H9 (cell line): ENCODE results near the gene HES1. TPM values are rescaled to one million over a fixed set of nuclear protein-coding genes. Genes with fewer than 3 reads are reported as not detected.
A peak's percentile ranks its signal among the peaks of the same experiment; 100 is the strongest.

Experiments
- DNase-seq: peaks from one replicate; pipeline ENCODE4 v3.0.0-alpha.2; 2017
- H2AFZ ChIP-seq: one replicate; pipeline ENCODE4 v1.6.1; 2013; ENCODE audit warnings: mild to moderate bottlenecking, low read length, control low read depth, moderate library complexity
- H2AK5ac ChIP-seq: 2 replicates; pipeline ENCODE4 v1.6.1; 2013; ENCODE audit warnings: low read length, control low read depth, mixed read lengths; ENCODE audit not compliant: insufficient read length
- H2BK120ac ChIP-seq: one replicate; pipeline ENCODE4 v1.6.1; 2013; ENCODE audit warnings: low read depth, mild to moderate bottlenecking, low read length, control low read depth, inconsistent platforms; ENCODE audit not compliant: poor library complexity, severe bottlenecking
- H2BK12ac ChIP-seq: 2 replicates; pipeline ENCODE4 v1.6.1; 2013; ENCODE audit warnings: low read length, control low read depth, mixed read lengths, low read depth; ENCODE audit not compliant: insufficient read length
- H2BK15ac ChIP-seq: 2 replicates; pipeline ENCODE4 v1.6.1; 2013; ENCODE audit warnings: low read depth, low read length, control low read depth
- H2BK20ac ChIP-seq: one replicate; pipeline ENCODE4 v1.6.1; 2013; ENCODE audit warnings: low read depth, mild to moderate bottlenecking, low read length, control low read depth, inconsistent platforms; ENCODE audit not compliant: poor library complexity, severe bottlenecking
- H2BK5ac ChIP-seq: 2 replicates; pipeline ENCODE4 v1.6.1; 2013; ENCODE audit warnings: low read length, control low read depth, mixed read lengths; ENCODE audit not compliant: insufficient read length
- H3K14ac ChIP-seq: 2 replicates; pipeline ENCODE4 v1.6.1; 2013; ENCODE audit warnings: low read length, control low read depth; ENCODE audit not compliant: insufficient read depth
- H3K18ac ChIP-seq: 2 replicates; pipeline ENCODE4 v1.6.1; 2013; ENCODE audit warnings: low read depth, mild to moderate bottlenecking, mixed read lengths, low read length, control low read depth; ENCODE audit not compliant: insufficient read length
- H3K23ac ChIP-seq: 2 replicates; pipeline ENCODE4 v1.6.1; 2013; ENCODE audit warnings: low read length, control low read depth, mixed read lengths, low read depth; ENCODE audit not compliant: insufficient read length
- H3K23me2 ChIP-seq: 2 replicates; pipeline ENCODE4 v1.6.1; 2013; ENCODE audit warnings: low read depth, mild to moderate bottlenecking, mixed read lengths, low read length, control low read depth; ENCODE audit not compliant: insufficient read length, poor library complexity, severe bottlenecking
- H3K27ac ChIP-seq: 2 replicates; pipeline ENCODE4 v1.5.1; 2013; ENCODE audit warnings: low read length, control low read depth, mixed read lengths, low read depth; ENCODE audit not compliant: insufficient read length
- H3K27me3 ChIP-seq: 2 replicates; pipeline ENCODE4 v1.6.1; 2013; ENCODE audit warnings: low read length, control low read depth, inconsistent platforms; ENCODE audit not compliant: insufficient read depth
- H3K4ac ChIP-seq: 2 replicates; pipeline ENCODE4 v1.6.1; 2013; ENCODE audit warnings: low read depth, mild to moderate bottlenecking, control low read depth, inconsistent platforms, low read length, moderate library complexity
- H3K4me1 ChIP-seq: 2 replicates; pipeline ENCODE4 v1.6.1; 2013; ENCODE audit warnings: low read length, control low read depth, inconsistent platforms; ENCODE audit not compliant: insufficient read depth
- H3K4me2 ChIP-seq: 2 replicates; pipeline ENCODE4 v1.6.1; 2013; ENCODE audit warnings: low read length, control low read depth, mixed read lengths; ENCODE audit not compliant: insufficient read length, insufficient read depth
- H3K56ac ChIP-seq: 2 replicates; pipeline ENCODE4 v1.6.1; 2013; ENCODE audit warnings: low read depth, mild to moderate bottlenecking, mixed read lengths, low read length, control low read depth; ENCODE audit not compliant: insufficient read length
- H3K79me1 ChIP-seq: 2 replicates; pipeline ENCODE4 v1.6.1; 2013; ENCODE audit warnings: low read depth, mild to moderate bottlenecking, moderate library complexity, low read length, control low read depth, inconsistent platforms; ENCODE audit not compliant: insufficient read depth, poor library complexity, severe bottlenecking
- H3K79me2 ChIP-seq: 2 replicates; pipeline ENCODE4 v1.6.1; 2013; ENCODE audit warnings: low read length, control low read depth, inconsistent platforms; ENCODE audit not compliant: insufficient read depth
- H3K9ac ChIP-seq: 2 replicates; pipeline ENCODE4 v1.6.1; 2013; ENCODE audit warnings: low read length, control low read depth, mixed read lengths; ENCODE audit not compliant: insufficient read length; ENCODE audit errors: extremely low read depth
- H3K9me3 ChIP-seq: one replicate; pipeline ENCODE4 v1.6.1; 2013; ENCODE audit warnings: low read depth, low read length, inconsistent platforms; ENCODE audit not compliant: control insufficient read depth
- H3T11ph ChIP-seq: one replicate; pipeline ENCODE4 v1.6.1; 2013; ENCODE audit warnings: mild to moderate bottlenecking, low read length, control low read depth, inconsistent platforms
- H4K20me1 ChIP-seq: one replicate; pipeline ENCODE4 v1.6.1; 2013; ENCODE audit not compliant: control insufficient read depth, insufficient read length, insufficient read depth
- H4K5ac ChIP-seq: 2 replicates; pipeline ENCODE4 v1.6.1; 2013; ENCODE audit warnings: low read depth, mild to moderate bottlenecking, mixed read lengths, low read length, control low read depth; ENCODE audit not compliant: insufficient read length
- H4K8ac ChIP-seq: replicated peaks from 2 replicates; pipeline ENCODE4 v1.6.1; 2013; ENCODE audit warnings: low read length, control low read depth, mixed read lengths, low read depth; ENCODE audit not compliant: insufficient read length
- H4K91ac ChIP-seq: 2 replicates; pipeline ENCODE4 v1.6.1; 2013; ENCODE audit warnings: low read depth, mild to moderate bottlenecking, moderate library complexity, mixed read lengths, low read length, control low read depth; ENCODE audit not compliant: insufficient read length
- H3K27ac Mint-ChIP-seq, 3 experiments: 2 replicates in 2 of 3; 3 replicates in 1 of 3; pipeline ENCODE4 v1.8.0; 2020 to 2021; ENCODE audit warnings: mixed read lengths in 3 of 3, mild to moderate bottlenecking in 1 of 3, moderate library complexity in 1 of 3
- H3K27me3 Mint-ChIP-seq: 2 replicates; pipeline ENCODE4 v1.8.0; 2021; ENCODE audit warnings: low read depth, mild to moderate bottlenecking, moderate library complexity, mixed read lengths
- H3K36me3 Mint-ChIP-seq, 3 experiments: 2 replicates in 2 of 3; 3 replicates in 1 of 3; pipeline ENCODE4 v1.8.0; 2020 to 2021; ENCODE audit warnings: low read depth in 3 of 3, mixed read lengths in 3 of 3; ENCODE audit not compliant: insufficient read depth in 1 of 3
- H3K4me1 Mint-ChIP-seq, 2 experiments: 2 replicates each; pipeline ENCODE4 v1.8.0; 2020; ENCODE audit warnings: mixed read lengths in 2 of 2
- H3K4me3 Mint-ChIP-seq, 2 experiments: 2 replicates in 1 of 2; 3 replicates in 1 of 2; pipeline ENCODE4 v1.8.0; 2020 to 2021; ENCODE audit warnings: mild to moderate bottlenecking in 2 of 2, mixed read lengths in 2 of 2, moderate library complexity in 1 of 2
- H3K9me3 Mint-ChIP-seq, 2 experiments: 2 replicates in 1 of 2; 3 replicates in 1 of 2; pipeline ENCODE4 v1.8.0; 2020; ENCODE audit warnings: mild to moderate bottlenecking in 2 of 2, mixed read lengths in 2 of 2, moderate library complexity in 1 of 2
- WGBS: extraction: QIAGEN DNeasy Blood & Tissue Kit; methylation state at CpG from one replicate; pipeline ENCODE4 v1.1.7; 2013; ENCODE audit warnings: missing lambda C conversion rate, low lambda C conversion rate, mixed read lengths; ENCODE audit not compliant: insufficient read length; ENCODE audit errors: extremely low coverage; 5-methylcytosine and 5-hydroxymethylcytosine counted together
- total RNA-seq: library from RNA; stranded (reverse); gene quantifications from 2 replicates; pipeline ENCODE4 v1.2.1, GENCODE V29; 2021
- TF ChIP-seq, protein P1 (sequence below): fragments of 200-600 bp; sonication (generic); conservative IDR thresholded peaks from 3 replicates; pipeline ENCODE4 v1.8.0; 2021; ENCODE audit warnings: antibody characterized with exemption, mild to moderate bottlenecking

The HES1 gene
- total RNA-seq, 1 experiment from 2014 or later, result 23.2 TPM

DNA sequence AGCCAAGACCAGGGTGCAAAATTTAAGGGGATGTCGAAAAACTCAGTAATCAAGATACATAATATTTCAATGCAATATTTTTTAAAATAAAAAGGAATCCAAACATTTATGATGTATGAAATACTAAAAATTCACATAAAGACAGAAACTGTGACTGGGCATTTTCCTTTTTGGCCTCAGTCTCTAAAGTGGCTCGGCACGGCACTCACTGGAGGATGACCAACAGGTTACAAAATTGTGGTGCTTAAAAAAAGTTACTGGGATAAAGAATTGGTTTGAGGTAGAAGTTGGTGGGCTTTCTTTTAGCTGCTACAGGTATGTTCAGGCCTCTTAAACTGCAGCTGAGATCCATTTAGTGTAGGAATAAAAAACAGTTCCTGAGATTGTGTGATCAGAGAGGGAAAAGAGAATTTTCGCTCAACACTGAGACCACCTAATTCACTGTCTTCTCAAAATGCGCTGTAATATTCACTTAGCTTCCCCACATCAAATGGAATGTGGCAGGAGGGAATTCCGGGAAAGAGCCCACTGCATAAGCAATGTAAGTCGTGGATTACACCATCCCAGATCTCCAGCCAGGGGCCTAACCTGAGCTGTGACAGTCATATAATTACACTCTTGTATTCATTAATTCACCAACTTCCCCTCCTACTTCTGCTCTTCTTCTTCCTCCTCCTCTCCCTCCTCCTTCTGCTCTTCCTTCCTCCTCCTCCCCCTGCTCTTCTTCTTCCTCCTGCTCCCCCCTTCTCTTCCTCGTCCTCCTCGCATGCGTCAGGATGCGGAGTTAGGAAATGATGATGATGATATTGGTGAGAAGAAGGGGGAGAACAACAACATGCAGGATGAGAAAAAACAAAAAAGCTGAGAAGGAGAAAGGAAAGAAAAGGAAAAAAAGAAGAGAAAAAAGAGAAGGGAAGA lies 45.9 kb downstream of the HES1 start:
- Histone ChIP-seq H2BK12ac (no peak overlapping the region), H3K27ac (no peak overlapping the region), H3K4me1 (no peaks in the 10 kb centered on the region; the same call in 1 of the 2 replicates), H3K4ac (no peak overlapping the region), H2AK5ac (no peak overlapping the region), H4K8ac (no peak overlapping the region), H4K5ac (no peak overlapping the region), H3K14ac (no peak overlapping the region), H2BK120ac (no peak overlapping the region), H3T11ph (no peak overlapping the region), H3K18ac (no peak overlapping the region), H3K23me2 (no peaks in the 10 kb centered on the region), H3K79me2 (no peaks in the 10 kb centered on the region), H2BK15ac (no peak overlapping the region), H3K4me2 (no peak overlapping the region), H2AFZ (no peak overlapping the region), H3K27me3 (no peaks in the 10 kb centered on the region), H4K20me1 (no peaks in the 10 kb centered on the region), H4K91ac (no peak overlapping the region), H2BK5ac (no peak overlapping the region), H3K9ac (no peak overlapping the region), H3K23ac (no peak overlapping the region), H3K9me3 (no peaks in the 10 kb centered on the region), H2BK20ac (no peak overlapping the region), H3K79me1 (no peaks in the 10 kb centered on the region), H3K56ac (no peak overlapping the region)
- Mint-ChIP-seq H3K27ac (peak overlapping the region in 1 of 3 experiments; percentile 10; a peak in 2 of 7 replicates), H3K27me3 (peaks cover 10% of the 10 kb centered on the region), H3K36me3 (no peaks in the 10 kb centered on the region), H3K4me3 (no peak overlapping the region; a peak in 1 of 5 replicates), H3K9me3 (no peaks in the 10 kb centered on the region; a peak in 1 of 5 replicates), H3K4me1 (peaks cover 36 to 38% of the 10 kb centered on the region in 2 experiments)
- TF ChIP-seq, protein P1, sequence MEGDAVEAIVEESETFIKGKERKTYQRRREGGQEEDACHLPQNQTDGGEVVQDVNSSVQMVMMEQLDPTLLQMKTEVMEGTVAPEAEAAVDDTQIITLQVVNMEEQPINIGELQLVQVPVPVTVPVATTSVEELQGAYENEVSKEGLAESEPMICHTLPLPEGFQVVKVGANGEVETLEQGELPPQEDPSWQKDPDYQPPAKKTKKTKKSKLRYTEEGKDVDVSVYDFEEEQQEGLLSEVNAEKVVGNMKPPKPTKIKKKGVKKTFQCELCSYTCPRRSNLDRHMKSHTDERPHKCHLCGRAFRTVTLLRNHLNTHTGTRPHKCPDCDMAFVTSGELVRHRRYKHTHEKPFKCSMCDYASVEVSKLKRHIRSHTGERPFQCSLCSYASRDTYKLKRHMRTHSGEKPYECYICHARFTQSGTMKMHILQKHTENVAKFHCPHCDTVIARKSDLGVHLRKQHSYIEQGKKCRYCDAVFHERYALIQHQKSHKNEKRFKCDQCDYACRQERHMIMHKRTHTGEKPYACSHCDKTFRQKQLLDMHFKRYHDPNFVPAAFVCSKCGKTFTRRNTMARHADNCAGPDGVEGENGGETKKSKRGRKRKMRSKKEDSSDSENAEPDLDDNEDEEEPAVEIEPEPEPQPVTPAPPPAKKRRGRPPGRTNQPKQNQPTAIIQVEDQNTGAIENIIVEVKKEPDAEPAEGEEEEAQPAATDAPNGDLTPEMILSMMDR, result no peak
- WGBS, result no CpG with 5 or more reads among the region's 11 CpGs
- no peak for DNase-seq
